Coronary artery (tissue), 2 donors: ENCODE data around the gene APELA.
"Not testable (repeated sequence)": the region's sequence is repeated elsewhere in the genome, so short reads cannot be mapped to it uniquely, and the experiment has no call there.

ENCODE experiments used
- DNase-seq: peaks from one replicate; pipeline ENCODE4 v3.0.0-alpha.2; 2017; ENCODE audit warnings: low spot score
- H3K27ac ChIP-seq, 2 donors: fragments of 200-600 bp; sonication (generic); one replicate each; pipeline ENCODE4 v1.5.1; 2016 to 2019
- H3K4me3 ChIP-seq: fragments of 200-600 bp; sonication (generic); 2 replicates; pipeline ENCODE4 v1.5.1; 2016; ENCODE audit warnings: mild to moderate bottlenecking, moderate library complexity
- TF ChIP-seq, protein P1 (sequence below): fragments of 200-600 bp; sonication (generic); IDR thresholded peaks from one replicate; pipeline ENCODE4 v1.5.1; 2019; ENCODE audit warnings: antibody characterized with exemption

APELA gene

DNA sequence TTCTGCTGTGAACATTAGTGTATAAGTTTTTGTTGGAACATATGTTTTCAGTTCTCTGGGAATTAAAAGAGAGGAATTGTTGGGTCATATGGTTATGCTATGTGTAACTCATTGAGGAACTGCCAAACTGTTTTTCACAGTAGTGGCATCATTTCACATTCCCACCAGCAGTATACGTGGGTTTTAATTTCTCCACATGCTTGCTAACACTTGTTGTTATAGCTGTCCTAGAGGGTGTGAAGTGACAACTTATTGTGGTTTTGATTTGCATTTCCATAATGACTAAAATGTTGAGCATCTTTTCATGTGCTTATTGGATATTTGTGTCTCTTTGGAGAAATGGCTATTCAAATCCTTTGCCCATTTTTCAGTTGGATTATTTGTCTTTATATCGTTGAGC lies 13.7 kb downstream of the APELA start:
- Histone ChIP-seq H3K4me3 (no peak overlapping the region), H3K27ac (no peak overlapping the region)
- TF ChIP-seq, protein P1, sequence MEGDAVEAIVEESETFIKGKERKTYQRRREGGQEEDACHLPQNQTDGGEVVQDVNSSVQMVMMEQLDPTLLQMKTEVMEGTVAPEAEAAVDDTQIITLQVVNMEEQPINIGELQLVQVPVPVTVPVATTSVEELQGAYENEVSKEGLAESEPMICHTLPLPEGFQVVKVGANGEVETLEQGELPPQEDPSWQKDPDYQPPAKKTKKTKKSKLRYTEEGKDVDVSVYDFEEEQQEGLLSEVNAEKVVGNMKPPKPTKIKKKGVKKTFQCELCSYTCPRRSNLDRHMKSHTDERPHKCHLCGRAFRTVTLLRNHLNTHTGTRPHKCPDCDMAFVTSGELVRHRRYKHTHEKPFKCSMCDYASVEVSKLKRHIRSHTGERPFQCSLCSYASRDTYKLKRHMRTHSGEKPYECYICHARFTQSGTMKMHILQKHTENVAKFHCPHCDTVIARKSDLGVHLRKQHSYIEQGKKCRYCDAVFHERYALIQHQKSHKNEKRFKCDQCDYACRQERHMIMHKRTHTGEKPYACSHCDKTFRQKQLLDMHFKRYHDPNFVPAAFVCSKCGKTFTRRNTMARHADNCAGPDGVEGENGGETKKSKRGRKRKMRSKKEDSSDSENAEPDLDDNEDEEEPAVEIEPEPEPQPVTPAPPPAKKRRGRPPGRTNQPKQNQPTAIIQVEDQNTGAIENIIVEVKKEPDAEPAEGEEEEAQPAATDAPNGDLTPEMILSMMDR = no peak
- DNase-seq = no peak

DNA sequence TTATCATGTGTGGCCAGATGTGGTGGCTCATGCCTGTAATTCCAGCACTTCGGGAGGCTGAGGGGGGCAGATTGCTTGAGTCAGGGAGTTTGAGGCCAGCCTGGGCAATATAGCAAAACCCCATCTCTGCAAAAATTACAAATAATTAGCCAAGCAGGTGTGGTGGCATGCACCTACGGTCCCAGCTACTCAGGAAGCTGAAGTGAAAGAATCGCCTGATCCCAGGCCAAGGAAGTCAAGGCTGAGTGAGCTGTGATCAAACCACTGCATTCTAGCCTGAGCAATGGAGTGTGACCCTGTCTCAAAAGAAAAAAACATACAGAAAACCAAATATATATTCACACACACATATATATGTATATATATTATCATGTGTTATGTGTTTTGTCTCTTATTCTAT lies 15.0 kb downstream of the APELA start:
- H3K4me3 ChIP-seq = no peak overlapping the region
- H3K27ac ChIP-seq = no peak overlapping the region
- TF ChIP-seq, protein P1 = no peak
- no peak for DNase-seq

DNA sequence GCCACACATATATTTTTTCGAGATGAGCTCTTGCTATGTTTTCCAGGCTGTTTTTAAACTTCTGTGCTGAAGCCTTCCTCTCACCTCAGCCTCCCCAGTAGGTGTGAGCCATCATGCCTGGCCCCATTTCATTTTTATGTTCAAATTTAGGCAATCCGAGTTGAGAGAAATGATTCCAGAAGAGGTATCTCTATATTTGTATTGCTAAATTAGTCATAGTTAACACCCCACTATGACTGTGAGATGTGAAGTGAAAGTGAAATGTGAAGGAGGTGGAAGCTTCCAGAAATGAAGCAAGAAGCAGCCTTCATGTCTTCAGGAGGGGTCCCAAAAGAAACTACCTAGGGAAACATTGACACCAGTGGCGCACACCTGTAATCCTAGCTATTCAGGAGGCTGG lies 17.7 kb downstream of the APELA start:
- TF ChIP-seq, protein P1 = no peak
- Histone ChIP-seq H3K4me3 (no peak overlapping the region), H3K27ac (no peak overlapping the region)
- no peak for DNase-seq

DNA sequence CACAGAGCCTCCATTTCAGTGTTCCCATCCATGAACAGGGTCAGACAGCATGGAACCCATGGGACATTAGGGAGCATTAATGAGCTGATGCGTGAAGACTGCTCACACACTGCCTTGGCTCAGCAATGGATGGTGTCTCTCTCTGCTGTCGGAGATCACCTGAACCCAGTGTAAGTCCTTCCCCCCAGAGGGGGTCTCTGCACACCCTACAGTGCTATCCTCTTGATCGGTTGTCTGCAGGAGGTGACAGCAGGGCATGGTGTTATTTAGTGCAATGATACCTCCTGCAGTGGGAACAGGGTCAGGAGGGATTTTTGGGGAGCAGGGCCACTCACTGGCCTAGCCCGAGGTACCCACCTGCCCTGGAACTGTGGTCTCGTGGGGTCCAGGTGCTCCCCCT lies 25.6 kb downstream of the APELA start:
- TF ChIP-seq, protein P1 = no peak
- DNase-seq = no peak
- H3K27ac ChIP-seq = no peak overlapping the region
- H3K4me3 ChIP-seq = no peak overlapping the region

DNA sequence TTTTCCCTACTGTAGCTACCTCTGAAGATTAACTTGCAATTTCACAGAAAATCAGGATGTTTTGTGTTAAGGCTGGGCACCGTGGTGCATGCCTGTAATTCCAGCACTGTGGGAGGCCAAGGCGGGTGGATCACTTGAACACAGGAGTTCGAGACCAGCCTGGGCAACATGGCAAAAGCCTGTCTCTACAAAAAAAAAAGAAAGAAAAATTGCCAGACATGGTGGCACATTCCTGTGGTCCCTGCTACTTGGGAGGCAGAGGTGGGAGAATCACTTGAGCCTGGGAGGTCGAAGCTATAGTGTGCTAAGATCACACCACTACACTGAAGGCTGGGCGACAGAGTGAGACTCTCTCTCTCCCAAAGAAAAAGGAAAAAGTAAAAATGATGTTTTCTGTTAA lies 27.4 kb downstream of the APELA start:
- Histone ChIP-seq H3K4me3 (no peak overlapping the region), H3K27ac (no peak overlapping the region)
- no peak for DNase-seq
- TF ChIP-seq, protein P1 = no peak

DNA sequence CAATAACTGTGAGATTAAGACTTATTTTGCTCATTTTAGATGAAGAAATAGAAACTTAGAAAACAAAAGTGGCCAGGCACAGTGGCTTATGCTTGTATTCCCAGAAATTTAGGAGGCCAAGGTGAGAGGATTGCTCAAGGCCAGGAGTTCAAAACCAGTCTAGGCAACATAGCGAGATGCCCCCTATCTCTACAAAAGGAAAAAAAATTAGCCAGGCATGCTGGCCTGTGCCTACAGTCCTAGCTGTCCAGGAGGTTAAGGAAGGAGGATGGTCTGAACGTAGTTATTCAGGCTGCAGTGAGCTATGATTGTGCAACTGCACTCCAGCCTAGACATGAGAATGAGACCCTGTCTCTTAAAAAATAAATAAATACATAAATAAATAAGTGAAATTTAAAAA lies 28.0 kb downstream of the APELA start:
- Histone ChIP-seq H3K27ac (no peak overlapping the region), H3K4me3 (no peak overlapping the region)
- TF ChIP-seq, protein P1 = no peak
- no peak for DNase-seq

DNA sequence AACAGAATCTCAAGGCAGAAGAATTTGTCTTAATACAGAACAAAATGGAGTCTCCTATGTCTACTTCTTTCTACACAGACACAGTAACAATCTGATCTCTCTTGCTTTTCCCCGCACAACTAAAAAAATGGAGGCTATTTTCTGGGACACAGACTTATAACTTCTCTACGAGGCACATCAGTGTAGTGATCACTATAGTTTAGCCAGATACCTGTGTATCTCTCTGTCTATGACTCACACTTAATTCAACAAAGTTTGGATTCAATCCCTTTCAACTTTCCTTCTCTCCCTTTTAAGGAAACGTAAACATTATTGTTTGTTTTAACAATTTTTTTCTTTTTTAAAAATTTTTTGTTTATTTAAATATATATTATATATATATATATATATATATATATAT lies 29.4 kb downstream of the APELA start:
- TF ChIP-seq, protein P1 = no peak
- Histone ChIP-seq H3K27ac (no peak overlapping the region), H3K4me3 (no peak overlapping the region)
- no peak for DNase-seq

DNA sequence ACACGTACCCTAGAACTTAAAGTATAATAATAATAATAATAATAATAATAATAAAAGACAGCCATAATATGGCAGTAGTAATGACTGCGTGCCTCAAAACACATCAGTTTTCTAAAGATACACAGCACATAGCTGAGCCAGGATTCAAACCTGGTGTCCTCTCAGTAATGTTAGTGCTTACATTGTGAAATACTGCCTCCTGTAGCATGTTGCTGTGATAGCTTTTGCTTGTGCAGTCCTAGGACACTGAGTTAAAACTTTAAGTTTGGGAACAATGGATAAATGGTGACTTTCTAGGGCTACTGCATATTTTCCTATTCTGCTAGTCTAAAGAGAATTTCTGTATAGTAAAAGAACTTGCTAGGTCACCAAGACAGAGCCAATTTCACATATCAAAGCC lies 36.5 kb downstream of the APELA start:
- not testable (repeated sequence) for H3K27ac ChIP-seq, H3K4me3 ChIP-seq, DNase-seq
